GM19463 (cell line): ENCODE data around the gene ITPK1.
A peak's percentile ranks its signal among the peaks of the same experiment; 100 is the strongest.

ENCODE experiments used
- ATAC-seq: cut with Tn5 transposase; IDR thresholded peaks from one replicate; pipeline ENCODE4 v1.9.1; 2021; ENCODE audit warnings: mild to moderate bottlenecking, moderate library complexity; ENCODE audit not compliant: unreplicated experiment

The ITPK1 gene

GRCh38 chr14:92960706-92961566 is 154.8 kb downstream of the ITPK1 start:
- no peak for ATAC-seq

- ATAC-seq = no peak
Measured at GRCh38 chr14:92959761-92960680, 155.7 kb downstream of the ITPK1 start.

- ATAC-seq = no peak
Measured at GRCh38 chr14:92959189-92959531, 156.6 kb downstream of the ITPK1 start.

GRCh38 chr14:92958373-92959188 is 157.1 kb downstream of the ITPK1 start:
- ATAC-seq = no peak

GRCh38 chr14:92956961-92957360 is 158.8 kb downstream of the ITPK1 start:
- ATAC-seq = no peak

GRCh38 chr14:92955381-92955780 is 160.3 kb downstream of the ITPK1 start:
- ATAC-seq = no peak

- no peak for ATAC-seq
Measured at GRCh38 chr14:92954933-92955332, 160.8 kb downstream of the ITPK1 start.

GRCh38 chr14:92953526-92953925 is 162.2 kb downstream of the ITPK1 start:
- no peak for ATAC-seq

GRCh38 chr14:92952481-92953298 is 163.0 kb downstream of the ITPK1 start:
- ATAC-seq = no peak

GRCh38 chr14:92951912-92952471 is 163.7 kb downstream of the ITPK1 start:
- ATAC-seq = peak; percentile 83

GRCh38 chr14:92951261-92951660 is 164.5 kb downstream of the ITPK1 start:
- ATAC-seq = no peak

- no peak for ATAC-seq
Measured at GRCh38 chr14:92950773-92951172, 165.0 kb downstream of the ITPK1 start.

- ATAC-seq = no peak
Measured at GRCh38 chr14:92950193-92950540, 165.6 kb downstream of the ITPK1 start.

- ATAC-seq = no peak
Measured at GRCh38 chr14:92949496-92950192, 166.1 kb downstream of the ITPK1 start.

- no peak for ATAC-seq
Measured at GRCh38 chr14:92948647-92949046, 167.1 kb downstream of the ITPK1 start.

GRCh38 chr14:92946847-92947545 is 168.7 kb downstream of the ITPK1 start:
- ATAC-seq = no peak

GRCh38 chr14:92945959-92946846 is 169.5 kb downstream of the ITPK1 start:
- no peak for ATAC-seq

GRCh38 chr14:92945544-92945943 is 170.2 kb downstream of the ITPK1 start:
- no peak for ATAC-seq
